ENCODE data around the gene OR11H12.
"Not testable (repeated sequence)": the region's sequence is repeated elsewhere in the genome, so short reads cannot be mapped to it uniquely, and the experiment has no call there.

Gene OR11H12

GRCh38 chr14:18600817-18601216, at the start of gene OR11H12:
Gene OR11H12, plus strand, starts transcription at chr14:18601117. Its CDS starts 0 bp downstream, at chr14:18601117.
- not testable (repeated sequence) for DNase-seq

GRCh38 chr14:18582908-18583307, 18.0 kb upstream of the OR11H12 start:
- not testable (repeated sequence) for DNase-seq

- DNase-seq: not testable (repeated sequence)
Observed at GRCh38 chr14:18626610-18627213, 25.8 kb downstream of the OR11H12 start.

GRCh38 chr14:18636066-18636465, 35.1 kb downstream of the OR11H12 start:
- not testable (repeated sequence) for DNase-seq

- DNase-seq: not testable (repeated sequence)
Observed at GRCh38 chr14:18638032-18638431, 37.1 kb downstream of the OR11H12 start.

- DNase-seq: not testable (repeated sequence)
Observed at GRCh38 chr14:18638785-18639184, 37.9 kb downstream of the OR11H12 start.

GRCh38 chr14:18646075-18646730, 45.3 kb downstream of the OR11H12 start:
- DNase-seq: not testable (repeated sequence)

Data from inflammatory macrophage treated with lipopolysaccharide for 4 hours (primary cell).